GM19468 (cell line): ENCODE data around the gene MCHR1.
"Not testable (repeated sequence)": the region's sequence is repeated elsewhere in the genome, so short reads cannot be mapped to it uniquely, and the experiment has no call there.

Experiments used
- ATAC-seq: cut with Tn5 transposase; IDR thresholded peaks from one replicate; pipeline ENCODE4 v1.9.1; 2021; ENCODE audit warnings: mild to moderate bottlenecking, moderate library complexity, moderate number of reproducible peaks; ENCODE audit not compliant: unreplicated experiment; ENCODE audit errors: extremely low read depth

The MCHR1 gene

DNA sequence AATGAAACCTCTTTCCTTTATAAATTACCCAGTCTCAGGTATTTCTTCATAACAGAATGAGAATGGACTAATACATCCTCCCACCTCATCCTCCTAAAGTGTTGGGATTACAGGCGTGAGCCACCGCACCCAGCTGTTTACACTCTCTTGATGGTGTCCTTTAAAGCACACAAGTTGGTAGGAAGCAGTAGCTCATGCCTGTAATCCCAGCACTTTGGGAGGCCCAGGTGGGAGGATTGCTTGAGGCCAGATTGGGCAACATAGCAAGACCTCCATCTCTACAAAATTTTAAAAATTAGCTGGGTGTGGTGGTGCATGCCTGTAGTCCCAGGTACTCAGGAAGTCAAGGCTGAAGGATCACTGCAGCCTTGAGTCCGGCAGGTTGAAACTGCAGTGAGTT is 23.3 kb upstream of the MCHR1 start:
- ATAC-seq, result not testable (repeated sequence)

DNA sequence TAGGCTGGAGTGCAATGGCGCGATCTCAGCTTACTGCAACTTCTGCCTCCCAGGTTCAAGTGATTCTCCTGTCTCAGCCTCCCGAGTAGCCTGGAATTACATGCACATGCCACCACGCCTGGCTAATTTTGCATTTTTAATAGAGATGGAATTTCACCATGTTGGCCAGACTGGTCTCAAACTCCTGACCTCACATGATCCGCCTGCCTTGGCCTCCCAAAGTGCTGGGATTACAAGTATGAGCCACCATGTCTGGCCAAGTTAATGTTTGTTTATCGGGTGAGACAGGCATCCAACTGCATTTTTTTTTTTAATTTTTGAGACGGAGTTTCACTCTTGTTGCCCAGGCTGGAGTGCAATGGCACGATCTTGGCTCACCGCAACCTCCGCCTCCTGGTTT is 22.6 kb upstream of the MCHR1 start:
- ATAC-seq, result not testable (repeated sequence)

DNA sequence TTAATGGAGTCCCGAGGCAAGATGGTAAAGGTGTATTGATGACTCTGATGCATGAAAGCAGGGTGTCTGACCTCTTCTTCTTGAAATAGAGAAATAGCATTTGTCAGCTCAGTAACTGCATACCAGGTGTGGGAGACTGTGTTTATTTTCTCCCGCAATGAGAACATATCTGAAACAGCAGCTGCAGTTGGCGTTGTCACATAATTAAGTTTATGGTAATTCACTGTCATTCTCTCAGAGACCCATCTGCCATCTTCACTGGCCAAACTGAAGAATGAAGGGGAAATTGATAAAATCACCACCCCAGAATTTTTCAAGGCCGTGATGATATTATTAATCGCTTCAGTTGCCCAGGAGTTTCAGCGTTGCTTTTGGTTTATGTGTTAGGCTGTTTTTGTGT is 20.1 kb upstream of the MCHR1 start:
- ATAC-seq, result no peak

DNA sequence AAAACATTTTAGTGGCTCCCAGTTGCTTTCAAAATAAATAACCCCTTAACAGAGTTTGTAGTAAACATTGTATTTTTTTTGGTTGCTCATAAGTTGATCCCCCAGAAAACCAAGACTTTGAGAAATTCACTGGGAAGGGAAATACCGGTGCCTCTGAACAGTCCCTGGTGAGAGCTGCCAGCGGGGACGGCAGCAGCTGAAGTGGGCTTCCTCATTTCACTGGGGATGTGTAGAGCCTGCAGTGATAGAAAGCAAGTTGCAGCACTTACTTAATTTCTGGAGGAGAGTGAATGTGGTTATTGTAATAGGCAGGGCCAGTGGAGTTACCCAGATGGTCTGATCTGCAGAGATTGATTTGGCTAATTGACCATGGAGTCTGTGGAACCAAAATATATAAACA is 18.6 kb upstream of the MCHR1 start:
- ATAC-seq, result no peak

DNA sequence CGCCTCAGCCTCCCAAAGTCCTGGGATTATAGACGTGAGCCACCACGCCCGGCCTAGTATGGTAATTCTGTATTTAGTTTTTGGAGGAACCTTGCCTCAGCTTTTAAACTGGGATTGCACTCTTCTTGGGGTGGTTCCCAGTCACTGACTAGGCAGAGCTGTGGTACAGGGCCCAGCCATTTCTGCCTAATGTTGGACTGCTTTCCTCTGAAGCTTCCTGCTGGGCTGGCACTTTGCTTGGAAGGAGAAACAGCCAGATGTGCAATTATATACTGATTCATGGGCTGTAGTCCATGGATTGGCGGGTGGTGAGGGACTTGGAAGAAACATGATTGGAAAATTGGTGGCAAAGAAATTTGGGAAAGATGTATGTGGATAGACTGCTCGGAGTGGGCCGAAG is 17.6 kb upstream of the MCHR1 start:
- no peak for ATAC-seq

DNA sequence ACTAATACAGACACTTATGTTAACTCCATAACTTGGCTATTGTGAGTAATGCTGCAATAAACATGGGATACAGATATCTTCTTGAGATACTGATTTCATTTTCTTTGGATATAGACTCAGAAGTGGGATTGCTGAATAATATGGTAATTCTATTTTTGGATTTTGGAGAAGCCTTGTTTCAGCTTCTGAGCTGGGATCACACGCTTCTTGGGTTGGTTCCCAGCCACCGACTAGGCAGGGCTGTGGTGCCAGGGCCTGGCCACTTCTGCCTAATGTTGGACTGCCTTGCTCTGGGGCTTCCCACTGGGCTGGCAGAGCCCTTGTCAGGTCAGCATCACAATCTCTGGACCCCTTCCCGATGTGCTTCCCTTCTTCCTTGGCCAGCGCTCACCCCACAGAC is 14.0 kb upstream of the MCHR1 start:
- ATAC-seq, result no peak

DNA sequence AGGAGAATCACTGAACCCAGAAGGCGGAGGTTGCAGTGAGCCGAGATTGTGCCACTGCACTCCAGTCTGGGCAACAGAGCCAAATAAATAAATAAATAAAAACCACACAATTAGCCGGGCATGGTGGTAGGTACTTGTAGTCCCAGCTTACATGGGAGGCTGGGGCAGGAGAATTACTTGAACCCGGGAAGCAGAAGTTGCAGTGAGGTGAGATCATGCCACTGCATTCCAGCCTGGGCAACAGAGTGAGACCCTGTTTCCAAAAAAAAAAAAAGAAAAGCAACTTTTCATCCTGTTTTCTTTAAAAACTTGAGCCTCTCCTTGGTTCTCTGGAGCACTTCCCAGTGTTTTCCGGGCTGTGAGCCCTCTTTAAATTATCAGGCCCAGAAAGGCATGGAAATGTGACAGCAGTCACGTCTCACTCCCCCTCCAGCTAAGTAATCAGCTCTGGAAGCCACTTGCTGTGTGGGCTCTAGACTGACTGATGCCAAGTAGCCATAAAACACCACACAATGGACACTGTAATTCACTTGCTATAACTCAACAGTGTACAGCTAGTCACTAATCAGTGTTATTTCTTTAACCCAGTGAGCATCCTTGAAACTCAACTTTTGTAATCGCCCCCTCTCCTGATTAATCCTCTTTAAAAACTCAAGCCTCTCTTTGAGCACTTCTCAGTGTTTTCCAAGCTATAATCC is 13.0 kb upstream of the MCHR1 start:
- ATAC-seq, result no peak

DNA sequence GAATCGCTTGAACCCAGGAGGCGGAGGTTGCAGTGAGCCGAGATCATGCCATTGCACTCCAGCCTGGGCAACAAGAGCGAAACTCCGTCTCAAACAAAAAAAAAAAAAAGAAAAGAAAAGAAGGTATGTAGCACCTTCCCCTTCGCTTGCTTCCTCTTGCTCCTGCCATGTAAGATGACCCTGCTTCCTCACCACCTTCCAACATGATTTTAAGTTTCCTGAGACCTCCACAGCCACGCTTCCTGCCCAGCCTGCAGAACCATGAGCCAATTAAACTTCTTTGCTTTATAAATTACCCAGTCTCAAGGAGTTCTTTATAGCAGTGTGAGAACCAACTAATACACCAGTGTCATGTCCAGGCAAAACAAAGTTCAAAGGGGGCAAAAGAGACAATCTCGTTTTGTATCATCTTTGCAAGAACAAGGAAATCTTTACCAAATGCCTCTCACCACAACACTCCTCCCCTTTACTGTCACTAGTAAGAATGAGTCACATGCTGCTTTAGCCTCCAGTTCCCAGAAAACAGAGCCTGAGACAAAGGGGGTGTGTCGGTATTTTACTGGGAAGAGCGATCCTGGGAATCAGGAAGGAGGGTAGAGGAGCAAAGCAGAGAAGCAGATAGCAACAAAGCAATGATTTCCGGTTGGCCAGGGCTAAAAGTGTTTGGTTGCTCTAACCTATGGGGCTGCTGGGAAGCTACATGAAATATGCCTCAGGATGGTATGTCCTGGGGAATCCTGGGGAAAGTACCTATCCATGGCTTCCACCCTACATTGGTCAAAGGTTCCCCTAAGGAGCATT is 10.5 kb upstream of the MCHR1 start:
- no peak for ATAC-seq

DNA sequence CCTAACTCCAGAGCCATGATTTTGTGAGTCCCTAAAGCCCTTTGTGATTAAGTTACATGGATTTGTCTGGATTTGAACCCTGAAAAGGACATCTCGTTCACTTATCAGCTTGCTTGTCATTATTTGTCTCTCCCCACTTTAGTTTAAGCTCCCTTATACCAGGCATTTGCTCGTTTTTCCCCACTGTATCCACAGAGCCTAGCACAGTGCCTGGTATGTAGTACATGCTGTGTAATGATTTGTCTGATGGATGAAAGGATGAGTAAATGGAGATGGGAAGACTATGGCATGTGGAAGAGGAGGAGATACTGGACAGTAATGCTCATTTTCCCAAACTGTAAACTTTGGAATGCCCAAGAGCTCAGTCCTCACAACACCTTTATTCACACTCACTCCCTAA is 9.2 kb upstream of the MCHR1 start:
- ATAC-seq, result no peak

DNA sequence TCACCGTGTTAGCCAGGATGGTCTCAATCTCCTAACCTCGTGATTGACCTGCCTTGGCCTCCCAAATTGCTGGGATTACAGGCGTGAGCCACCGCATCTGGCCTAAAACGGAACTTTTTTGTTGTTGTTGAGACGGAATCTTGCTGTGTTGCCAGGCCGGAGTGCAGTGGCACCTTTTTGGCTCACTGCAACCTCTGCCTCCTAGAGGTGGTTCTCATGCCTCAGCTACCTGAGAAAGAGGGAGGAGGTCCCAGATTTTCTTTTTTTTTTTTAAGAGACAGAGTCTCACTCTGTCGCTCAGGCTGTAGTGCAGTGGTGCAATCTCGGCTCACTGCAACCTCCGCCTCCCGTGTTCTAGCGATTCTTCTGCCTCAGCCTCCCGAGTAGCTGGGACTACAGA is 7.9 kb upstream of the MCHR1 start:
- ATAC-seq, result no peak

DNA sequence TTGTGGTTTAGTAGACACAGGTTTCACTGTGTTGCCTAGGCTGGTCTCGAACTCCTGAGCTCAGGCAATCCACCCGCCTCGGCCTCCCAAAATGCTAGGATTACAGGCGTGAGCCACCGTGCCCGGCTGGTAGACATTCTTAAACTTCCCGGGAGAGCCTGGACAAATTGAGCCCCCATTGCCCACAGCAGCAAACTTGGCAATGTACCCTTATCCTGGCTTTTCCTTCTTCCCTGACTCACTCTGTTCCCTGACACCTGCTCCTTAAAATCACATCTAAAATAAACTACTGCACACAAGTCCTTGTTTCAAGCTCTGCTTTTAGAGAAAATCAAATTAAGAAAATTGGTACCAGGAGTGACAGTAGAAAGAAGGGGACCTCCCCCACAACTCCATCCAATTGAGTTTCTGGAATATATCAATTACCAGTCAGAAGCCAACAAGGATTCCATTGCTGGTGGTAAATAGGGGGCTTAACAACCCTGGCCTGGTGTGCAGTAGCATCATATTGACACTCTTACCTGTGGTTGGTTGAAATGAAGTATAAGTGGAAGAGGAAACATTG is 7.4 kb upstream of the MCHR1 start:
- ATAC-seq, result no peak

DNA sequence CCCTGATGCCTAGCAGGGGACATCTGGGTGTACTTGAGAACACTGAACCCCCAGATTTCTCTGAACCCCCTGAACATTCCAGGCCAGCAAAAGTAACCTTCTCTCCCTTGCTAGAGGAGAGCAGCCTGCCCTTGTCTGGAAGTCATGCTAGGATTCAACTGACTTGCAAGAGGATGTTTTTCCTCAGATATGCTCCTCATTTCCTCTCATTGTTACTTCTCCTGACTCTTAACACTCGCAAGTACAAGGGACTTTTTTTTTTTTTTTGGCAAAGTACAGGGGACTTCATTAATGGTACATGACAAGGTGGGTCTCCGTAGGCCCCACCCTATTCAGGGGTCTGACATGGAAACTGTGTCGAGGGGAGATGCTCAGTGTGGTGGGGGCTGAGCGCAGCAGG is 6.3 kb upstream of the MCHR1 start:
- no peak for ATAC-seq

DNA sequence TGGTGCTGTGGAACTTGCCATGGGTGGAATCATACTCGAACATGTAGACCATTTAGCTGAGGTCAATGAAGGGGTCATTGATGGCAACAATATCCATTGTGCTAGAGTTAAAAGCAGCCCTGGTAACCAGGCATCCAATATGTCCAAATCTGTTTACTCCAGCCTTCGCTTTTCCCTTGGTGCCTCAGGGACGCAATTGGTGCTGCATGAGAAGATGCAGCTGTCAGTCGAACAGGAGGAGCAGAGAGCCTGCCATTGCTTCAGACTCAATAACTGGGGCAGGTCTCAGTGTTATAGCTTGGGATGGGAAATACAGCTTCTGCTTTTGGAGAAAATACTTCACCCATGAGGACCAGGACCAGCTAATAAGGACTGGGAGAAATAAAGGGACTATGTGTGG is 5.0 kb upstream of the MCHR1 start:
- no peak for ATAC-seq

DNA sequence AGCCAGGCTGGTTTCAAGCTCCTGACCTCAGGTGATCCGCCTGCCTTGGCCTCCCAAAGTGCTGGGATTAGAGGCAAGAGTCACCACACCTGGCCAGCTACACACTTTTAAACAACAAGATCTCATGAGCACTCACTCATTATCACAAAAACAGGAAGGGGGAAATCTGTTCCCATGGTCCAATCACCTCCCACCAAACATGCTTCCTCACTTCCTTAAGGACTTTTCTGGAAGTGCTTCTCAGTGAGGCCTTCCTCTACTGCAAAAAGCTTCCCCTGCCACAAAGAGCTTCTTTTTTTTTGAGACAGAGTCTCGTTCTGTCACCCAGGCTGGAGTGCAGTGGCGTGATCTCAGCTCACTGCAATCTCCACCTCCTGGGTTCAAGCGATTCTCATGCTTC is 3.1 kb upstream of the MCHR1 start:
- not testable (repeated sequence) for ATAC-seq

DNA sequence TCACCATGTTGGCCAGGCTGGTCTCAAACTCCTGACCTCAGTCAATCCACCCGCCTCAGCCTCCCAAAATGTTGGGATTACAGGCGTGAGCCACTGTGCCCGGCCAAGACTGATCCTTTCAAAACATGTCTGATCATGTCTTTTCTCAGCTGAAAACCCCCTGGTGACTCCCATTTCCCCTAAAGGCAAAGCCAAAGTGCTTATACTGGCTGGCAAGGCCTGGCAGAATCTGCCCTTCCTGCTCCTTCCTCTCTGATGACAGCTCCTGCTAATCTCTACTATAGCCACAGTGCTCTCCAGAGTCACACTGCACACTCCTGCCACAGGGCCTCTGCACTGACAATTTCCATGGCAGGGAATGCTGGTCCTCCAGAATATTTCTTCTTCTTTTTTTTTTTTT is 2.6 kb upstream of the MCHR1 start:
- no peak for ATAC-seq

DNA sequence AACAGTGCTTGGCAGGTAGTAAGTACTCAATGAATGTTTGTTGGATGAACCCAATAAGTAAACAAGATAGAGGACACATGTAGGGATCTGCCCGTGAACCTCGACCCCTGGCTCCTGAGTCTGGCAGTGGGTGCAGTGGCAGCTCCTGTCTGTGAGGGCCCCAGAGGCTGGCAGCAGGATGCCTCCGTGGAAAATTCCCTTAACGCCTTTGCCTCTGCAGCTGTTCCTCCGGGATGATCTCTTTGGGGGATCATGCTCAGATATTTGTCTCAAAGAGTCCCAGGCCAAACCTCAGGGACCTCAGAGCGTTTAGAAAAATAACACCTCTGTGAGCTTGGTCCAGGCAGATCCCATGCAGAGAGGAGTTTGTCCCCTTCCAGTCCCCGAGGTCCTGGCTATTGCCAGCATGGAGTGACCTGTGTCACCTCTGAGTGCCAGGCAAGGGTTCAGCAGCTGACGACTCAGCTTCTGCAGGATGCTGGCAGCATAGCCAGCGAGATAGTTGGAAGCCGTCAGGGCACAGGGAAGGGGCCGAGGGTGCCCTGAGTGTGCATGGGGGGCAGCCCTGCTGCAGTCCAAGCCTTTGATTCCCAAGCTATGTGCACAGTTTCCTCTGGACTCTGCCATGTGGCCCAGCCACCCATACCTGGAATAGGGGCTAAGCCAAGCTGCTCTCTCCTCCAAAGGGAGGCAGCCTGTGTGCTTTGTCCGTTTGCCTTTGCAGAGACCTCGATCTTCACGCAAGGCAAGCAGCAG is 613 bp upstream of the MCHR1 start:
- ATAC-seq, result no peak

DNA sequence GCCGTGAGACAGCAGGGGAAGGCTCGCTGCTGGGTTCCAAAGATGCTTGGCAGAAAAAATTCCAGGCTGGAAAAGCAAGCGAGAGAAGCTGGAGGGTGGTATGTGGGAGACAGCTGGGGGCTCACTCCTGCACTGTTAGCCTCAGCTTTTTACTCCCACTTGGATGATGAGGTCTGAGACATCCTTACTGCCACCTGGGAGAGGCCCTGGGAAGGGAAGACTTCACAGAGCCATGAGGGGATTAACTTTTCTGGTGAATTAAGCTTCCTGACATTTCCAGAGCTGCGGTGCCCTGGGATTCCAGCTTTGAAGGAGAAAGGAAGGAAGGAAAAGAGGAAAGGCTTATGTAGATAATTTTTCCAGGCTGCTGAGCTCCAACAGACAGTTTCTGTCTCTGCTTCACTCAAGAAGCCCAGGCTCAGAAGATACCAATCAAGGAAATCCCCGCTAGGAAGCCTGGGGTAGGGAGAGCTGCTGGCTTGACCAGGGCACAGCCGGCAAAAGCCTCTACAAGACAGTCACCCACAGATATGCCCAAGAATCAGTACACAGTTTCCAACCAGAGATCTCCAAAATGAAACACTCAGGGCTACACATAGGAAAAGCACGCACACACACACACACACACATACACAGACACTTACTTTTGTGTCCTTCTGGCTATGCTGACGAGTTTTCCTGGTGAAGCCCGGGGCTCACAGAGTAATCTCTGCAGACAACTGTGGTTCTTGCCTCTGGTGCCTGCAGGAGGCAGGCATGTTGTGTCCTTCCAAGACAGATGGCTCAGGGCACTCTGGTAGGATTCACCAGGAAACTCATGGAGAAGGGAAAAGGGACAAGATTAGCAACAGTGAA is 907 bp downstream of the MCHR1 start:
- no peak for ATAC-seq

DNA sequence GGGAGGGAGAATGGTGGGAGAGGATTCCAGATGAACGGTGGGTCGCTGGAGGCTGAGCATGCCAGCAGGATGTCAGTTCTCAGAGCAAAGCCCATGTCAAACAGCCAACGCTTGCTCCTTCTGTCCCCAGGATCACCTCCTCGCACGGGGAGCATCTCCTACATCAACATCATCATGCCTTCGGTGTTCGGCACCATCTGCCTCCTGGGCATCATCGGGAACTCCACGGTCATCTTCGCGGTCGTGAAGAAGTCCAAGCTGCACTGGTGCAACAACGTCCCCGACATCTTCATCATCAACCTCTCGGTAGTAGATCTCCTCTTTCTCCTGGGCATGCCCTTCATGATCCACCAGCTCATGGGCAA is 1.5 kb downstream of the MCHR1 start:
- no peak for ATAC-seq

DNA sequence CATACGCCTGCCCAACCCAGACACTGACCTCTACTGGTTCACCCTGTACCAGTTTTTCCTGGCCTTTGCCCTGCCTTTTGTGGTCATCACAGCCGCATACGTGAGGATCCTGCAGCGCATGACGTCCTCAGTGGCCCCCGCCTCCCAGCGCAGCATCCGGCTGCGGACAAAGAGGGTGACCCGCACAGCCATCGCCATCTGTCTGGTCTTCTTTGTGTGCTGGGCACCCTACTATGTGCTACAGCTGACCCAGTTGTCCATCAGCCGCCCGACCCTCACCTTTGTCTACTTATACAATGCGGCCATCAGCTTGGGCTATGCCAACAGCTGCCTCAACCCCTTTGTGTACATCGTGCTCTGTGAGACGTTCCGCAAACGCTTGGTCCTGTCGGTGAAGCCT is 2.2 kb downstream of the MCHR1 start:
- no peak for ATAC-seq

DNA sequence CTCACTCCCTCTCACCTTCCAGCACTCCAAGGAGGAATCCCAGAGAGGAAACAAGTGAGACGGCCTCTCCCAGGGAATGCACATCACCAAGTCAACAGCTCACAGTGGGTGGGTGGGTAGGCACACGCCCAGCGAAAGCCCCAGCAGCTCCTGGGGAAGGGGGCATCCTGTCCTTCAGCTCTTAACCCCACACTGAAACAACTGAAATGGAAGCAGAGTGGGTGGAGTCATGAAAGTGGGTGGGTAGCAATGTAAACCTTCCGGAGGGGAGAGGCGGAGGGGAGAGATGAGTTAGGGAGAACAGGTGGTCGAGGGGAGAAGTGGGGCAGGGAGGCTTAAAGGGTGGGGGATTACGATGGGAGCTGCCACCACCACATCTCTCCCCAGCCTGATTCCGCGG is 5.4 kb downstream of the MCHR1 start:
- no peak for ATAC-seq
